OCI-LY1 (cell line): Measurements from ENCODE around the gene SLC22A4.

Experiments used
- H2AFZ ChIP-seq: fragments of 200-600 bp; sonication (generic), shearing (Covaris generic); 2 replicates; pipeline ENCODE4 v1.6.0; 2014; ENCODE audit warnings: antibody characterized with exemption, mild to moderate bottlenecking, low read length
- H3F3A ChIP-seq: fragments of 200-600 bp; sonication (generic), shearing (Covaris generic); 2 replicates; pipeline ENCODE4 v1.6.0; 2014; ENCODE audit warnings: mild to moderate bottlenecking, antibody characterized with exemption, low read length, moderate library complexity; ENCODE audit not compliant: insufficient read depth
- H3K27ac ChIP-seq: fragments of 200-600 bp; sonication (generic); 2 replicates; pipeline ENCODE4 v1.5.1; 2014; ENCODE audit warnings: low read length, mixed run types, mild to moderate bottlenecking, low read depth; ENCODE audit not compliant: poor library complexity, severe bottlenecking
- H3K27me3 ChIP-seq: fragments of 200-600 bp; sonication (generic); 2 replicates; pipeline ENCODE4 v1.6.0; 2014; ENCODE audit warnings: antibody characterized with exemption, mild to moderate bottlenecking, low read length, moderate library complexity; ENCODE audit not compliant: insufficient read depth
- H3K36me3 ChIP-seq: fragments of 200-600 bp; sonication (generic); 2 replicates; pipeline ENCODE4 v1.6.1; 2014; ENCODE audit warnings: mild to moderate bottlenecking, antibody characterized with exemption, low read length, moderate library complexity, mixed read lengths; ENCODE audit not compliant: insufficient read depth
- H3K4me1 ChIP-seq: fragments of 200-600 bp; sonication (generic); 2 replicates; pipeline ENCODE4 v1.5.1; 2014; ENCODE audit warnings: mild to moderate bottlenecking, low read length, moderate library complexity; ENCODE audit not compliant: insufficient read depth, severe bottlenecking
- H3K4me2 ChIP-seq: fragments of 200-600 bp; sonication (generic), shearing (Covaris generic); 2 replicates; pipeline ENCODE4 v1.6.1; 2014; ENCODE audit warnings: low read length
- H3K4me3 ChIP-seq: fragments of 200-600 bp; sonication (generic); 2 replicates; pipeline ENCODE4 v1.5.1; 2014; ENCODE audit warnings: low read length, low read depth, mild to moderate bottlenecking, mixed read lengths; ENCODE audit not compliant: poor library complexity, severe bottlenecking
- H3K79me2 ChIP-seq: fragments of 200-600 bp; shearing (Covaris generic); 2 replicates; pipeline ENCODE4 v1.6.1; 2016; ENCODE audit warnings: mixed run types, low read length, mixed read lengths; ENCODE audit not compliant: insufficient read depth
- H3K9ac ChIP-seq: fragments of 200-600 bp; sonication (generic), shearing (Covaris generic); 2 replicates; pipeline ENCODE4 v1.6.1; 2014; ENCODE audit warnings: mild to moderate bottlenecking, low read length, mixed read lengths
- H3K9me2 ChIP-seq: fragments of 200-600 bp; sonication (generic), shearing (Covaris generic); 2 replicates; pipeline ENCODE4 v1.6.1; 2014; ENCODE audit warnings: low read depth, mild to moderate bottlenecking, low read length, mixed read lengths
- H3K9me3 ChIP-seq: fragments of 200-600 bp; shearing (Covaris generic); 2 replicates; pipeline ENCODE4 v1.6.1; 2014; ENCODE audit warnings: low read length, mixed read lengths
- H4K20me1 ChIP-seq: fragments of 200-600 bp; sonication (generic), shearing (Covaris generic); 2 replicates; pipeline ENCODE4 v1.6.0; 2016; ENCODE audit warnings: mild to moderate bottlenecking, low read length; ENCODE audit not compliant: insufficient read depth
- CTCF ChIP-seq: fragments of 200-600 bp; sonication (generic), shearing (Covaris generic); IDR thresholded peaks from 2 replicates; pipeline ENCODE4 v1.5.1; 2017; ENCODE audit warnings: mild to moderate bottlenecking, antibody characterized with exemption, low read length, moderate library complexity, mixed read lengths
- EZH2 ChIP-seq: fragments of 200-600 bp; sonication (generic), shearing (Covaris generic); IDR thresholded peaks from 2 replicates; pipeline ENCODE4 v1.8.0; 2017; ENCODE audit warnings: borderline replicate concordance, mixed run types, mild to moderate bottlenecking, antibody characterized with exemption, low read length, moderate library complexity, mixed read lengths

Gene SLC22A4

GRCh38 chr5:132369474-132370180 lies 75.4 kb downstream of the SLC22A4 start, which contains the start of gene SLC22A5:
TSS of gene SLC22A5 (plus strand) at chr5:132369710. CDS start at chr5:132369973, 263 bp downstream.
- Histone ChIP-seq H4K20me1 (no peaks in the 10 kb centered on the region), H3K4me3 (peak within 1 kb of the TSS; percentile 76), H3K36me3 (no peaks in the 10 kb centered on the region), H3K9ac (peak within 1 kb of the TSS; percentile 72), H3K27me3 (no peaks in the 10 kb centered on the region), H3K4me2 (peak within 1 kb of the TSS; percentile 93), H3K9me2 (no peaks in the 10 kb centered on the region), H3K27ac (no peak within 1 kb of the TSS), H3K79me2 (no peaks in the 10 kb centered on the region), H3K4me1 (peaks cover 16% of the 10 kb centered on the region), H3F3A (no peaks in the 10 kb centered on the region), H2AFZ (peak within 1 kb of the TSS; percentile 94), H3K9me3 (no peaks in the 10 kb centered on the region)
- TF ChIP-seq CTCF (no peak), EZH2 (no peak)

GRCh38 chr5:132370181-132370970 lies 76.2 kb downstream of the SLC22A4 start:
- no peaks in the 10 kb centered on the region for H4K20me1 ChIP-seq
- no peaks in the 10 kb centered on the region for H3K79me2 ChIP-seq
- no peaks in the 10 kb centered on the region for H3F3A ChIP-seq
- no peaks in the 10 kb centered on the region for H3K36me3 ChIP-seq
- no peak for TF ChIP-seq CTCF
- TF ChIP-seq EZH2: no peak
- H3K9me3 ChIP-seq: no peaks in the 10 kb centered on the region
- H3K9ac ChIP-seq: peak overlapping the region; percentile 72
- H3K9me2 ChIP-seq: no peaks in the 10 kb centered on the region
- H3K27me3 ChIP-seq: no peaks in the 10 kb centered on the region
- H3K4me1 ChIP-seq: peaks cover 16% of the 10 kb centered on the region
- no peak overlapping the region for H2AFZ ChIP-seq
- H3K4me2 ChIP-seq: peak overlapping the region; percentile 93
- peak overlapping the region; percentile 76 for H3K4me3 ChIP-seq
- no peak overlapping the region for H3K27ac ChIP-seq

GRCh38 chr5:132370971-132371602 lies 76.9 kb downstream of the SLC22A4 start:
- H2AFZ ChIP-seq: no peak overlapping the region
- TF ChIP-seq CTCF: no peak
- TF ChIP-seq EZH2: no peak
- H3K36me3 ChIP-seq: no peaks in the 10 kb centered on the region
- H3K4me1 ChIP-seq: peaks cover 16% of the 10 kb centered on the region
- H3K9me3 ChIP-seq: no peaks in the 10 kb centered on the region
- no peaks in the 10 kb centered on the region for H3K9me2 ChIP-seq
- no peaks in the 10 kb centered on the region for H3K27me3 ChIP-seq
- H3K27ac ChIP-seq: no peak overlapping the region
- H3K9ac ChIP-seq: no peak overlapping the region
- no peak overlapping the region for H3K4me3 ChIP-seq
- H3K4me2 ChIP-seq: no peak overlapping the region
- H4K20me1 ChIP-seq: no peaks in the 10 kb centered on the region
- H3F3A ChIP-seq: no peaks in the 10 kb centered on the region
- H3K79me2 ChIP-seq: no peaks in the 10 kb centered on the region
